Gastroesophageal sphincter (tissue), 3 donors: ENCODE measurements around the gene MKLN1.
A peak's percentile ranks its signal among the peaks of the same experiment; 100 is the strongest.

Experiments used
- CTCF ChIP-seq, 4 experiments: fragments of 200-600 bp in 2 of 4; fragments of 450-650 bp in 2 of 4; sonication (generic) in 1 of 4; IDR thresholded peaks; one replicate each; pipeline ENCODE4 v1.5.1; 2017 to 2019; ENCODE audit warnings: antibody characterized with exemption in 4 of 4, mild to moderate bottlenecking in 2 of 4, moderate library complexity in 2 of 4
- POLR2A ChIP-seq, 2 donors: fragments of 450-650 bp; IDR thresholded peaks; one replicate each; pipeline ENCODE4 v1.6.1; 2017; ENCODE audit warnings: antibody characterized with exemption in 2 of 2, mild to moderate bottlenecking in 2 of 2, moderate library complexity in 1 of 2
- POLR2AphosphoS5 ChIP-seq: sonication (generic); formaldehyde crosslinking; IDR thresholded peaks from one replicate; pipeline ENCODE4 v1.6.1; 2017; ENCODE audit warnings: antibody characterized with exemption

GRCh38 chr7:131424219-131424822, 96.6 kb downstream of the MKLN1 start:
- peak; percentile 43 to 67 (median 66) for TF ChIP-seq CTCF (IDR thresholded peaks at IDR 0.05)
- TF ChIP-seq POLR2AphosphoS5 = no peak
- TF ChIP-seq POLR2A (IDR thresholded peaks at IDR 0.05) = no peak
